GM19328 (cell line): ENCODE measurements around the gene QPRT.
"Not testable (repeated sequence)": the region's sequence is repeated elsewhere in the genome, so short reads cannot be mapped to it uniquely, and the experiment has no call there.

Source experiments
- ATAC-seq: cut with Tn5 transposase; IDR thresholded peaks from one replicate; pipeline ENCODE4 v1.9.1; 2021; ENCODE audit warnings: mild to moderate bottlenecking, moderate library complexity; ENCODE audit not compliant: unreplicated experiment

QPRT gene

GRCh38 chr16:29744541-29745101 is 65.6 kb downstream of the QPRT start:
- no peak for ATAC-seq

- peak; percentile 34 for ATAC-seq
These were observed 66.3 kb downstream of the QPRT start for GRCh38 chr16:29745121-29745852.

DNA sequence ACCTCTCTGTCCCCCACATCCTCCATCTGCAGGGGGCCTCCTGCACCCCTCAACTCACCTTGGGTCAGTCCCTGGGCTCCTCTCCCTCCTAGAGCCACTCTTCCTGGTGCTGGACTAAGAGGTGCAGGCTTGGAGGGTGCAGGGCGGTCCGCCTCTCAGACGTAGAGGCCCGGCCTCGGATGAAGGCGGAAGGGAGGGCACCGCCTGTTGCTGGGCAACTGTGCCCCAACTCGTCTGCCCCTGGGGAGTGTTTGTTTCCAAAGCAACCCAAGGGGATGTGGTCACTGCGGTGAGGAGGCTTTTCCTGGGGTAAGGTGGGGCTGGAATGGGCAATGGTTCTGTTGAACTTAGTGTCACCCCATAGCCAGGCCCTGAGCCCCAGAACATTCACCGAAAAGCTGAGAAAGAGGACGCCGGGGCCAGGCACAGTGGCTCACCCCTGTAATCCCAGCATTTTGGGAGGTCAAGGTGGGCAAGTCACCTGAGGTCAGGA is 66.9 kb downstream of the QPRT start, which contains the start of gene C16orf54:
Gene C16orf54 (minus strand): TSS at position 138 of the 493 bp plus-strand sequence. CDS start 1,039 bp downstream, outside the sequence.
- ATAC-seq = peak; percentile 63

DNA sequence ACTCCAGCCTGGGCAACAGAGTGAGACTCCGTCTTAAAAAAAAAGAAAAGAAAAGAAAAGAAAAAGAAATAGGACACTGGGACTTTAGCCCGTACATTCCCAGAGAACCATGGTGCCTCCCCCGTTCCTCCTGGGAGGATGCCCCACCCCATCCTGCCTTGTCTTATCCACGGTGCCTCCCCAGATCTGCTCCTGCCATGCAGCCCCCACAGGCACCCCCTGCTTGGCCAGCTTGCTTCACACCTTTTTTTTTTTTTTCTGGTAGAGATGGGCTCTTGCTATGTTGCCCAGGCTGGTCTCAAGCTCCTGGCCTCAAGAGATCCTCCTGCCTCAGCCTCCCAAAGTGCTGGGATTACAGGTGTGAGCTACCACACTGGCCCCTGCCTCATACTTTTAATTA is 67.5 kb downstream of the QPRT start:
- ATAC-seq = not testable (repeated sequence)
